Stimulated activated CD8-positive, alpha-beta memory T cell treated with anti-CD3 and anti-CD28 coated beads, Interleukin-7, amount 100 ng/mL, for 24 hours (primary cell): ENCODE results near the gene HAGHL.

Experiments used
- DNase-seq: peaks from one replicate; pipeline ENCODE4 v3.0.0-alpha.2; 2020; ENCODE audit warnings: low read depth

The HAGHL gene

GRCh38 chr16:726438-727290 lies at the start of gene HAGHL, which contains the start of gene CCDC78:
Gene HAGHL, plus strand, starts transcription at chr16:727106. Its CDS starts 404 bp downstream, at chr16:727510.
Gene CCDC78, minus strand, starts transcription at chr16:726443. Its CDS starts 76 bp downstream, at chr16:726367.
- no peak for DNase-seq

GRCh38 chr16:677316-678190 lies 49.4 kb upstream of the HAGHL start:
- DNase-seq = no peak

- no peak for DNase-seq
These were observed 48.6 kb upstream of the HAGHL start for GRCh38 chr16:678209-678857.

- DNase-seq = no peak
These were observed 47.8 kb upstream of the HAGHL start for GRCh38 chr16:678858-679813.

- DNase-seq = peak; percentile 85
These were observed 46.9 kb upstream of the HAGHL start, which contains the start of gene STUB1 for GRCh38 chr16:679814-680624. Gene STUB1, plus strand, starts transcription at chr16:680410. Its CDS starts 116 bp downstream, at chr16:680526.

- no peak for DNase-seq
These were observed 46.3 kb upstream of the HAGHL start for GRCh38 chr16:680625-680945.

GRCh38 chr16:680967-681745 lies 45.8 kb upstream of the HAGHL start:
- no peak for DNase-seq

- DNase-seq = no peak
These were observed 45.0 kb upstream of the HAGHL start for GRCh38 chr16:681746-682427.

GRCh38 chr16:682493-683395 lies 44.2 kb upstream of the HAGHL start:
- no peak for DNase-seq

GRCh38 chr16:683396-684070 lies 43.4 kb upstream of the HAGHL start:
- DNase-seq = no peak

GRCh38 chr16:684071-684794 lies 42.7 kb upstream of the HAGHL start, which contains the start of gene JMJD8:
Gene JMJD8, minus strand, starts transcription at chr16:684334. Its CDS starts 15 bp downstream, at chr16:684319.
- DNase-seq = peak; percentile 97

- DNase-seq = no peak
These were observed 41.8 kb upstream of the HAGHL start for GRCh38 chr16:684961-685696.

- DNase-seq = no peak
These were observed 40.9 kb upstream of the HAGHL start for GRCh38 chr16:685967-686366.

GRCh38 chr16:686459-687260 lies 40.2 kb upstream of the HAGHL start:
- DNase-seq = no peak

- DNase-seq = no peak
These were observed 39.4 kb upstream of the HAGHL start for GRCh38 chr16:687499-687898.
